Activated naive CD4-positive, alpha-beta T cell treated with anti-CD3 and anti-CD28 coated beads, Interleukin-2, amount 50 U/mL, for 72 hours (primary cell): Measurements from ENCODE around the gene POLD2. TPM values are rescaled to one million over a fixed set of nuclear protein-coding genes. Genes with fewer than 3 reads are reported as not detected.
"Not testable (repeated sequence)": the region's sequence is repeated elsewhere in the genome, so short reads cannot be mapped to it uniquely, and the experiment has no call there.

Source experiments
- ATAC-seq, 2 donors: fragments of 150-1000 bp; cut with Tn5 transposase; 2 replicates each; pipeline ENCODE4 v1.10.0; 2021; ENCODE audit warnings: mild to moderate bottlenecking in 2 of 2, moderate library complexity in 2 of 2
- DNase-seq, 2 donors: peaks; one replicate each; pipeline ENCODE4 v3.0.0; 2021 to 2022; ENCODE audit warnings: low spot score in 2 of 2
- H3K27ac Mint-ChIP-seq, 2 donors: one replicate each; pipeline ENCODE4 v1.8.0; 2022; ENCODE audit warnings: mild to moderate bottlenecking in 2 of 2, mixed read lengths in 2 of 2
- H3K36me3 Mint-ChIP-seq, 2 donors: one replicate each; pipeline ENCODE4 v1.8.0; 2022; ENCODE audit warnings: mixed read lengths in 2 of 2
- H3K9me3 Mint-ChIP-seq, 2 donors: one replicate each; pipeline ENCODE4 v1.8.0; 2022; ENCODE audit warnings: mixed read lengths in 2 of 2
- total RNA-seq, 2 donors: library from RNA; stranded (reverse); gene quantifications; one replicate each; pipeline ENCODE4 v1.2.3, GENCODE V29; 2022

POLD2 gene
- total RNA-seq: 100 to 1,000 TPM; 129 to 212 TPM

DNA sequence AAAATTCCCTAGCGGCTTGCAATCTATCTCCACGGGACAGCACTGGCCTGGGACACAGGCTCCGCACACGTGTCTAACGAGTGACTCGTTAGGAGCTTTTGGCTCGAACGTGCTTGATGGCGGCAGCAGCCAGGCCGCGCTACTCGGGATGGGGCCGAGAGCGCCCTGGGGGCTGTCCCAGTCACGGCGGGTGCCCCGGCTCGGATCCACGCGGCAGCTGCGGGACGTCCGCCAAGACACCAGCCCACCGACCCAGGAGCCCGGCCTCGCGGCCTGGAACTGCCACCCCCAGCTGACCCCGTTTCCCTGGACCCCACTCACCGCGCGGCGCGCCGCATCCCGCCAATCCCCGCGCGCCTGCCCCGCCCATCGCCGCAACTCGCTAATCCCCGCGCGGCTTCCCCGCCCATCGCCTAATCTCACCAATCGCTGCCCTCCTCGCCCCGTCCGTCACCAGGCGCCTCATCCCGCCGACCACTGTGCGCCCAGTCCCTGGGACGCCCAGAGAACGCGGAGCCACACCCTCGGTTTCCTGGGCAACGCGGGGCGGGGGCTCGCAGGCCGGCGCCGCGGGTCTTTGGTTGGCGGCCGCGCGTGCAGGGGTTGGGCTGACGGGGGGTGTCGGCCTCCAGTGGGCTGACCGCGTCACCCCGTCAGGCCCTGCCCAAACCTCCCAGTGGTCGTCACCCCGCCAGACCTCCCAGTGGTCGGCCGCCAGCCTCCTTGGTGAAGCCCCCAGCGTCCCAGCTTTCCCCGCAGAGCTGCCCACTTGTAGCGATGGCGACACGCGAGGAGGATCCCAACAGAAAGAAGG is at the start of gene POLD2:
TSS of gene POLD2 (minus strand) at position 359 of the 814 bp plus-strand sequence. CDS start 1,495 bp downstream, outside the sequence.
- Mint-ChIP-seq H3K27ac (peak within 1 kb of the TSS; percentile 68 to 88), H3K36me3 (peaks cover 12 to 26% of the 10 kb centered on the region in 2 donors), H3K9me3 (no peaks in the 10 kb centered on the region)
- DNase-seq (peak; percentile 96 to 98), ATAC-seq (peak; percentile 99)

DNA sequence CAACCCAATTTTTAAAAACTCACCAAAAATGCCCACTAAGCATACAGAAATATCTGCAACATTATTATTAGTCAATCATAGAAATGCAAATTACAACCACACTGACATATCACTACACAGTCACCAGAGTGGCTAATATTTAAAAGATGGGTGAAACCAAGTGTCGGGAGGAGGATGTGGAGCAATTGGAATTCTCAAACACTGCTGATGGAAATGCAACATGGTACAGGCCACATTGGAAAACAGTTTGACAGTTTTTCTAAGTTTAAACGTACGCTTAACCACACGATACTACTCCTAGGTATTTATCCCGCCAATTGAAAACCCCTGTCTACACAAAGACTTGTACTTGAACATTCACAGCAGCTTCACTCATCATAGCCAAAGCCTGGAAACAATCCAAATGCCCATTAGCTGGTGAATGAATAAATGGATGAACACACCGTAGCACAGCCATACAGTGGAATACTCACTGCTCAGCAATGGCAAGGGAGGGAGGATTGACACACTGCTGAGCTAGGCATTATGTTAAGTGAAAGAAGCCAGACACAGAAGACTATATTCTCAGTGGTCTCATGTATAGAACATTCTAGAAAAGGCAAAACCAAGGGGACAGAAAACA is 49.6 kb upstream of the POLD2 start:
- Mint-ChIP-seq H3K36me3 (no peaks in the 10 kb centered on the region), H3K27ac (no peak overlapping the region), H3K9me3 (no peaks in the 10 kb centered on the region)
- no peak for DNase-seq
- no peak for ATAC-seq

DNA sequence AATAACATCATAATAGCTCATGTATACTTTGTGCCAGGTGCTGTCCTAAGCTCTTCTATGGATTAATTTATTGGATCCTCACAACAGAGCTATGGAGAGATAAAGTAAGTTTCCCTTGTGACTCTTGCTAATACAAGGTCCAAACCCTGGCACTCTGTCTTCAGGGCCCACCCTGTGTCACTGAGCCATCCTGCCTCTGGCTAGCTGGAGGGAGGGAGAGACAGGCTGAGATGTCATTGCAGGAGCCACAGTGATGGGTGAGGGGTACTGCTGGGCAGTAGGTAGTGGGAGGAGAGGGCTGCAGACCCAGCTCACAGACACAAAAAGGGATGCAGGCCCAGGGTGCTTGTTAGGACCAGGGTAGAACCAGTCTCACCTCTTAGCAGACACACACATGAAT is 49.0 kb upstream of the POLD2 start:
- Mint-ChIP-seq H3K36me3 (no peaks in the 10 kb centered on the region), H3K9me3 (no peaks in the 10 kb centered on the region), H3K27ac (no peak overlapping the region)
- DNase-seq (no peak), ATAC-seq (no peak)

DNA sequence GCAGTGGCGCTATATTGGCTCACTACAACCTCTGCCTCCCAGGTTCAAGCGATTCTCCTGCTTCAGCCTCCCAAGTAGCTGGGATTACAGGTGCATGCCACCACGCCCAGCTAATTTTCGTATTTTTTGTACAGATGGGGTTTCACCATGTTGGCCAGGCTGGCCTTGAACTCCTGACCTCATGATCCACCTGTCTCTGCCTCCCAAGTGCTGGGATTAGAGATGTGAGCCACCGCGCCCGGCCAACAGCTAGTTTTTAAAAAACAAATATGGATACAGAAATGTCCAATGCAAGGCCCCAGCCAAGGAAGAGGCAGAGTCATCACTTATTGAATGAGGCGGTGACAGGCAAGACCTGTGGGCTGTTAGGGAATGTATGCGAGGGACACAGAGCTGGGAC is 48.6 kb upstream of the POLD2 start:
- not testable (repeated sequence) for ATAC-seq, H3K9me3 Mint-ChIP-seq, DNase-seq, H3K36me3 Mint-ChIP-seq, H3K27ac Mint-ChIP-seq

DNA sequence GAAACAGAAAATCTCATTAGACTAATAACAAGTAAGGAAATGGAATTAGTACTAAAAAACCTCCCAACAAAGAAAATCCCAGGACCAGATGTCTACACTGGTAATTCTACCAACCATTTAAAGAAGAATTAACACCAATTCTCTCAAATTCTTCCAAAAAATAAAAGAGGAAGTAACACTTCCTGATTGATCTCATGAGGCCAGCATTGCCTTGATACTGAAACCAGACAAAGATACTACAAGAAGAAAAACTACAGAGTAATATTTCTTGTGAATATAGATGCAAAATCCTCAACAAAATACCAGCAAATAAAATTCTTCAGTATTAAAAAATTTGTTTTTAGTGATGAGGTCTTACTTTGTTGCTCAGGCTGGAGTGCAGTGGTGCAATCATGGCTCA is 44.6 kb upstream of the POLD2 start:
- Mint-ChIP-seq H3K27ac (no peak overlapping the region), H3K36me3 (no peaks in the 10 kb centered on the region), H3K9me3 (no peaks in the 10 kb centered on the region)
- ATAC-seq (no peak), DNase-seq (no peak)

DNA sequence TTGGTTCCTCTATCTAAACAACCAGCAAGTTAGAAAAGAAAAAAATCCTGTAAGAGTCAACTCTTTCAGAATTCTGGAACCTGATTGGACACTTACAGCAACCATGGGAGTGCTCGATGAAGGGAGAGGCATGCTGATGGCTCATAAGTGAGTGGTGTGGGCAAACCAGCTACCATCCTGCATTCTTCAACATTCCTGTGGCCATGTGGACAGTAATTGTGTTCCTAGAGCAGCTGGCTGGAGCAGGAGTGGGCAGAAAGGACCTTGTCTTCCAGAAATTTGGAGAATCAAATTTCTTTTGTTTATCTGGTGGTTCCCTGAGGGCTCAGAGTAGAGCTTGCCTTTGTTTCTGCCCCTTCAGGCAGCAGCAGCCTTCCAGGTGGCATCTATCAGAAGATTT is 40.2 kb upstream of the POLD2 start:
- ATAC-seq (no peak), DNase-seq (no peak)
- Mint-ChIP-seq H3K9me3 (no peaks in the 10 kb centered on the region), H3K27ac (no peak overlapping the region), H3K36me3 (no peaks in the 10 kb centered on the region)

DNA sequence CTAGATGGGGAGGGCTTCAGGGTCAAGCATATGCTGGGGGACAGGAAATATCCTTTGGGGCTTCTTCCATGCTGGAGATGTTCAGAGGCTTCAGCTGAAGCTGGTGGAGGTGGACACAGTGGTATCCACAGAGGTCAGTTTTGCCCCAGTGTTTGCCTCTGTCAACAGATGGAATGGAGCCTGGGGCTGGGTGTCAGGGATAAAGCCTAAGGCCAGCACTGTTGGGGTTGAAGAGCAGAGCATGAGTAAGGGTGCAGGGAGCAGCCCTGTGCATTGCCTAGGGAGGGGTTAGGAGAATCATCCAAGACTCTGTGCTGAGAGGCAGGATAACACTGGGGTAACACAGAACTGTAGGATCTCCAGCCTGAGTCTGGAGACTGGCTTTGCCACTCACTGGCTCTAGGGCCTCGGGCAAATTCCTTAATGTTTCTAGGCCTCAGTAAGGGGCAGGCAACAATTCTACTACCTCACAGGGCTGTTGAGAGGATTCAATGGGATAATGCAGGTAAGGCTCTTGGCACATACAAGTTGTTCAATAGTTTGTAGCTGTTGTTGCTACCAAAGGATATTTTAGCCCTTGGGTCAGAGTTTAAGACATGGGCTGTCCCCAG is 39.5 kb upstream of the POLD2 start:
- no peaks in the 10 kb centered on the region for H3K9me3 Mint-ChIP-seq
- DNase-seq (no peak), ATAC-seq (no peak)
- H3K36me3 Mint-ChIP-seq: no peaks in the 10 kb centered on the region
- no peak overlapping the region for H3K27ac Mint-ChIP-seq

DNA sequence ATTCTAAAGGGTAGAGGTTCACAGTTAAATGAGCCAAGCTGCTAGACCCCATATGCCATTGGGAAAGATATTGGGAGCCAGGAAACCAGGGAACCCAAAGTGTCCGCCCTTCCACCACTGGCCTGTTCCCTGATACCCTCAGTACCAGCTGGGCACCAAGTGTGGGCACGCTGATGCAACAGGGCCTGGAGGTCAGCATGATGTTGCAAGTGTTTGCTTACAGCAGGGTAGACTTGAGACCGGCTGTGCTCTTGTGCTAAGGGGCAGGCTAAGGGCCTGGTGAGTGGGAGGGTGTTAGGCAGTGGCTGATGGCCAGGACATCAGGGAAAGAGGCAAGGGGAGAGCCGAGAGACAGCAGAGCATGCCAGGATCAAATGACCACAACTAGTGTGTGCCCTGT is 38.8 kb upstream of the POLD2 start:
- H3K27ac Mint-ChIP-seq: no peak overlapping the region
- ATAC-seq: no peak
- H3K9me3 Mint-ChIP-seq: no peaks in the 10 kb centered on the region

DNA sequence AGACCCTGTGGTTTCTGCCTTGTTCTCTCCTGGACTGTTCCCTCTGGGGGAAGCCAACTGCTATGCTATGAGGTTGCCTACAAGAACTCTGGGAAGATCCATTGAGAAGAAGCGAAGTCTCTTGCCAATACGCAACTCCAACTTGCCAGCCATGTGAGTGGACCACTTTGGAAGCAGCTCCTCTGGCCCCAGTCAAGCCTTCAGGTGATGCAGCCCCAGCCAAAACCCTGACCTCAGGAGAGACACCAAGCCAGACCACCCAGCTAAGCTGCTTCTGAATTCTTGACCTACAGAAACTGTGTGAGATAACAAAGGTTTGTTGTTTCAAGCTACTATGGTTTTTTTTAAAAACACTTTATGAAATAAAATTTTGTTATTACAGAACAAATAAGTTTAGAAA is 38.0 kb upstream of the POLD2 start:
- ATAC-seq (no peak), DNase-seq (no peak)
- H3K9me3 Mint-ChIP-seq: no peaks in the 10 kb centered on the region
- no peaks in the 10 kb centered on the region for H3K36me3 Mint-ChIP-seq
- no peak overlapping the region for H3K27ac Mint-ChIP-seq

More for the DNA sequence above, 38.8 kb upstream of the POLD2 start:
- H3K36me3 Mint-ChIP-seq: no peaks in the 10 kb centered on the region
- no peak for DNase-seq

DNA sequence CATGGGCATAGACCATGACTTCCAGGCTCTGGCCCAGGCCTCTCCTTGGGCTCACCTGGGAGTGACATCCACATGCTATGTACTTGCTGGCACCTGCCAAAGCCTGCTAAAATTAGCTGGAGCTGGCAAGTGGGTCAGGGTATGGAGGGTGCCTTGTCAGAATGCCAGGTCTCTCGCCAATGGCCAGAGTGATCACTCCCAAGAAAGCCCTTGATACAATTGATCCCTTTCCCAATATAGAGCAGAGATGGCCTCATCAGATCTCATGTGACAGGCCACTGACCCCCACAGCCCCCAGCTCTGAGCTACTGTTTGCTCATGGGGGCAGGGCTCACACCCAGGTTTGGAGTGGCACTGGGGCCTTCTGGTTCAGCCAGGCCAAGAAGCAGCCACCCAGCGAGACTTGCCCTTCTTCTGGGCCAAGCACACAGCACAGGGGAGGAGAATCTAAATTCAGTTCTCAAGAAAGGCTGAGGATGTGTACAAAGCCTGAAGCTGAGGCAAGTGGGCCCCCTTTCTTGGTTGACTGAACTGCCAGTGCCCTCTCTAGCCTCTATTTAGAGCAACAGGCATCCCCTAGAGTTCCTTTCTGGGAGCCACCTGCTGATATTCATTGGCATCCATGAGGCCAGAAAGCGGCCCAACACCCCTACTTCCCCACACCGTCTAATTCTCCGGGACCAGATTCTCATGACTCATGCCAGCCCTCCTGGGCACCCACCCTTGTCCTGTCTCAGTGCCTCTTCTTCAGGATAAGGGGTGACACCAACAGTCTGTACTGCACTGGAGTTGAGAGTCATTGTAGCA is 36.7 kb upstream of the POLD2 start:
- H3K27ac Mint-ChIP-seq: no peak overlapping the region
- no peaks in the 10 kb centered on the region for H3K9me3 Mint-ChIP-seq
- no peaks in the 10 kb centered on the region for H3K36me3 Mint-ChIP-seq
- DNase-seq: no peak
- no peak for ATAC-seq

DNA sequence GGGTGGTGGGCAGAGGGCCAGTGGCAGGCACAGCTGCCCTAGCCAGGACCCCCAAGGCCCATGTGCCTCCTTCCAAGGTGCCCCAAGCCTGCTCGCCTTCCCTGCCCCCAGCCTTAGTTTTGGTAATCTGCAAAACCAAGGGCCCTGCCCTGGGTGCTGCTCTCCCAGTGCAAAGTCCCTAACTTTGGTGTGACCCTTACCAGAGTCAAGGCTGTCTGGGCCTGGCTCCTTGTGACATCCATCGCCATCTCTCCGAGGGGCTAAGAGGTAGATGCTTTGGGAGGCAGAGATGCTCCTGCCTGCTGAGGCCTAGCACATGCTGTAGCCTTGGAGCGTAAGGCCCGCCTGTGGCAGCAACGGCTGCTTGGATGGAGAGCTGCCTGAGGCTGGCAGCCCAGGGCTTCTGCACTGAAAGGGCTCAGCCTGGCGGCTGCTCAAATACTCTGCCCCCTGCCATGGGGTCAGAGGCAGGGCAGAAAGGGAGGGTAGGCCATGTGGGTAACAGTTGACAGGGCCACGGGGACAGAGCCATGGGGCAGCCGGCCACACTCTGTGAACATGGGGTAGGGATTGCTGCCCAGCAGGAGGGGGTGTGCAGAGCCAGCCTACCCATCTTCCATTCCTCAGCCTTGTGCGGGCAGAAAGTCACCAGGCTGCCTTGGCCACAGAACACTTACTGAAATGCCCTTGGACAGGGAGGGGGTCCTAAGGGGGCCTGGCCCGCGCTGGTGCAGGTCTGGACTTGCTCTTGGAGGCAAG is 35.7 kb upstream of the POLD2 start:
- no peak for ATAC-seq
- Mint-ChIP-seq H3K36me3 (no peaks in the 10 kb centered on the region), H3K9me3 (no peaks in the 10 kb centered on the region), H3K27ac (peak overlapping the region; percentile 47 to 90)
- DNase-seq: no peak

DNA sequence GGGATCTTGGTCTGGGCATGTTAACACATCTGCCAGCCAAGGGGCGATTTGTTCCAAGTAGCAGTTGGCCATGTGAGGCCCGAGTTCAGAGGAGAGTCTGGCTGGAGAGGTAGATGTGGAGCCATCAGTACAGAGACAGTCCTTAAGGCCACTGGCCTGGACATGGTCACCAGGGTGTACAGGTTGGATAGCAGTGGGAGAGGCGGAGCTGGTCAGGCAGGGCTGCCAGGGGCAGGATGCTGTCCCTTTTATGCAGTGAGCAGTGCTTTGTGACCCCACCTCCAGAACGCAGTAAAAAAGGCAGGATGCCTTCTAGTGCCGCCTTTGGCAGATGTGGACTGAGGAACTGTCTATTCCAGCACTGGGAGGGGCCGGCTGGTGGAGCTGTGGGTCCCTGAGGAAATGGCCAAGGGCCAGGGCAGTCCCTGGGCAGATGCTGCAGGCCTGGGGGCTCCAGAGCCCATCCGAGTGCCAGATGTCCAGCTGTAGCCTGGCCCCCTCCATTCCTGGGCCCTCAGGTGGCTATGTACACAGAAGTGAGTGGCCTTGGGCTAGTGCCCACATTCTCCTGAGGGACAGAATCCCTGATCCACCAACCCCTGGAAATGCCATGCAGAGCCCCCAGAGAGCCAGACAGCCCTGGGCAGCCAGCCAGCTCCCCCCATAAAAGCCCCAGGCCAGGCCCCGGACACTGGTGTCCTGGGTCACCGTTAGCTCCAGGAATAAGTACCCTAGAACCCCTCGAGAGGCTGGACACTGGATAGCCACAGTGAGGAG is 34.9 kb upstream of the POLD2 start:
- no peaks in the 10 kb centered on the region for H3K36me3 Mint-ChIP-seq
- ATAC-seq: no peak

DNA sequence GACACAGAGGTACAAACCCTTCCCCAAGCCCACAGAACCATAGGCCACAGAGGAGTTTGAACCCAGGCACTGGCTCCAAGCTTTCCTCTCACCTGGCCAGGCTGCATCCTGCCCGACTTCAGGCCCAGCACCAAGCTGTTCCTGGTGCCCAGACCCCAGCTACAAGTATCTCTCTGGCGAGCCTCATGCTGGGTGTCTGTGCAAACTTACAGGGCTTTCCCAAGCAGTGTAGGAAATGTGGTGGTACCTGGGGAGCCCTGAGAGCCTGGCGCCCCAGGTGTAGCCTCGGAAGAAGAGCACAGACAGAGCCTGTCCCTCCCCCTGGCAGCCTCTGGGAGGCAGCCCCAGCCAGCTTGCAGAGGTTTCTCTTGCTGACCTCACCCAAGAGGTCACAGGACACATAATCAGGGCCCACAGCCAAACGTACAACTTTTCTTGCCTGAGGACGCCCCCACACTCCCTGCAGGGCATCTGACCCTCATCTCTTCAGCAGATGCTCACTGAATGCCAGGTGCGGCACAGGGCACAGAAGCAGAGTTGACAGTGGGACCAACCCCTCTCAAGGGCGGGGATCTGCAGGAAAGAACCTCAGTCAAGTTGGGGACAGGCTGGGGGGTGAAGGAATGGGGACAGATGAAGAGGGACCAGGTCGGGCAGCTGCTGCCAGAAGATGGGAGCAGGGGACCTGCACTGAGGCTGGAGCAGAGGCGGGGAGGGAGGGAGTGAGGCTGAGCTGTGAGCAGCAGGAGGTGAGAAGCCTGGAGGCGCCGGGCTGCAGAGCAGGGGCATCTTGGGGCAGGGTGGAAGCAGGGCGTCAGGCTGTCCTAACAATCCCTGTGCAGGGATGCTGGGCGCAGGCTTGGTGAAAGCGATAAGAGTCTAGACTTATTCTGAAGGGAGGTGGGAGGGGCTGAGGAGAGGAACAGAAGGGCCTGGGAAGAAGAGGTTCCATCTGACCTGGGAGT is 34.0 kb upstream of the POLD2 start:
- DNase-seq (no peak), ATAC-seq (no peak)
- H3K36me3 Mint-ChIP-seq: no peaks in the 10 kb centered on the region
- no peaks in the 10 kb centered on the region for H3K9me3 Mint-ChIP-seq
- H3K27ac Mint-ChIP-seq: peak overlapping the region in 1 of 2 donors; percentile 22

More for the DNA sequence above, 34.9 kb upstream of the POLD2 start:
- no peak for DNase-seq
- no peaks in the 10 kb centered on the region for H3K9me3 Mint-ChIP-seq
- no peak overlapping the region for H3K27ac Mint-ChIP-seq

DNA sequence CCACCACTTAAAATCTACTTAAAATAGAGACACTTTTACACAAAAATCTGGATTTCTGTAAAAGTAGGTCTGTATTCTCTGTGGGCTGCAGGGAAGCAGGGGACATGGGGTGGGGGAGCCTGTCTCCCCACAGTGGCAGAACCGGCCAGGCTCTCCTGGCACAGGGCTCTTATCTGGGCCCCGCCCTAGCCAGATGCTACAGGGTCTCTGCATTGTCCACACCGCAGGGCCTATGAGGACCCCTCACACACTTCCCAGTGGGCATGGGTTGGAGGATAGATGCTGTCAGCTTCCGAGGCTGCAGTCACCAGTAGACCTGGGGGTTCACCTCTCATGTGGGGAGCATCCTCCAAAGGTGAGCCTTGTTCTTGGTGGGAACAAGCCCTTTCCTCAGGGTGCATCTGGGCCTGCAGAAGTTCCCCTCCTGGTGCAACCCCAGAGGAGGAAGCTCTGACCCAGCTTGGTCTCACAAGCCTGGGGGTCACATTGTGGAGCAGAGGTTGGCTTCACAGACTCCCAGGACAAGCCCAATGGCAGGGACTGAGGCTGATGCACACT is 33.2 kb upstream of the POLD2 start:
- Mint-ChIP-seq H3K36me3 (no peaks in the 10 kb centered on the region), H3K9me3 (no peaks in the 10 kb centered on the region), H3K27ac (peak overlapping the region in 1 of 2 donors; percentile 22)
- DNase-seq (no peak), ATAC-seq (no peak)
